GM12801 (cell line): ENCODE measurements around the gene DNMBP.

Experiments
- CTCF ChIP-seq: IDR thresholded peaks from one replicate; pipeline ENCODE4 v1.5.1; 2011; ENCODE audit warnings: control low read depth; ENCODE audit not compliant: insufficient read length; ENCODE audit errors: extremely low read depth

Gene DNMBP

GRCh38 chr10:100014071-100014762 lies 4.5 kb upstream of the DNMBP start:
- TF ChIP-seq CTCF: no peak

- no peak for TF ChIP-seq CTCF
Measured at GRCh38 chr10:100013621-100014020, 3.9 kb upstream of the DNMBP start.

GRCh38 chr10:100009283-100009792 lies 409 bp downstream of the DNMBP start:
- TF ChIP-seq CTCF: no peak

GRCh38 chr10:100008708-100009282 lies 952 bp downstream of the DNMBP start:
- TF ChIP-seq CTCF: no peak

- TF ChIP-seq CTCF: no peak
Measured at GRCh38 chr10:100008142-100008522, 1.6 kb downstream of the DNMBP start.

- TF ChIP-seq CTCF: no peak
Measured at GRCh38 chr10:100007231-100008141, 2.3 kb downstream of the DNMBP start.

GRCh38 chr10:100006243-100006886 lies 3.4 kb downstream of the DNMBP start:
- TF ChIP-seq CTCF: no peak
